HG03354 (cell line): Measurements from ENCODE around the gene CCDC187.
"Not testable (repeated sequence)": the region's sequence is repeated elsewhere in the genome, so short reads cannot be mapped to it uniquely, and the experiment has no call there.

ENCODE experiments used
- ATAC-seq: cut with Tn5 transposase; IDR thresholded peaks from one replicate; pipeline ENCODE4 v1.9.1; 2021; ENCODE audit warnings: mild to moderate bottlenecking; ENCODE audit not compliant: unreplicated experiment, poor library complexity, severe bottlenecking

Gene CCDC187

DNA sequence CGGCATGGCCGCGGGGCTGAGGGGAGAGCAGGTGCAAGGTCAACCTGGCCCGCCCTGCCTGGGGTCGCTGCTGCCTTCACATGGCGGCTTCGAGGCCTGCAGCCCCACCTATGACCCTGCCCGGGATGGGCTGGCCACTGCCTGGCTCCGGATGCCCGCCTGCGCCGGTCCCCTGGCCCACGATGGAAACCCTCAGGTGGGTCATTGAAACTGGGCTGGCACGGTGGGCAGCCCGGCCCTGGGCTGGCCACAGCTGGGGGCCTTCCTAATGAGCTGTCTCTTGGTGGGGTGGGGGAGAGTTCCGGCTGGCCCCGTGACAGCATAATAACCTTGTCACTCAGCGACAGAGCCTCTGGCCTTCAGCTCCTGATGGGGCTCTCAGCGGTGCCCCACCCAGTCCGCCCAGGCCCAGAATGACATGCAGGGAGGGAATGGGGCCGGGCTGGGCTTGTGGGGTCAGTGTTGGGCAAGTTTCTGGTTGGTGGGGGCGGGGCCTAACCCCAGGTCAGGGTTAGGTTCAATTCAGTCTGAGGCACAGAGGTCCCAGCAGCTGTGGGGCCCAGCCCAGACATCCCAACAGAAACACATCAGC, at the start of gene CCDC187:
TSS of gene CCDC187 (minus strand) at position 270 of the 592 bp plus-strand sequence. CDS start at position 6, 264 bp downstream.
- ATAC-seq = no peak

GRCh38 chr9:136353088-136353487, 49.2 kb upstream of the CCDC187 start:
- ATAC-seq = no peak

- no peak for ATAC-seq
Measured at GRCh38 chr9:136352682-136353081, 48.8 kb upstream of the CCDC187 start.

- ATAC-seq = not testable (repeated sequence)
Measured at GRCh38 chr9:136351868-136352267, 48.0 kb upstream of the CCDC187 start.

GRCh38 chr9:136351252-136351800, 47.4 kb upstream of the CCDC187 start:
- ATAC-seq = no peak

GRCh38 chr9:136349546-136349945, 45.7 kb upstream of the CCDC187 start:
- no peak for ATAC-seq

DNA sequence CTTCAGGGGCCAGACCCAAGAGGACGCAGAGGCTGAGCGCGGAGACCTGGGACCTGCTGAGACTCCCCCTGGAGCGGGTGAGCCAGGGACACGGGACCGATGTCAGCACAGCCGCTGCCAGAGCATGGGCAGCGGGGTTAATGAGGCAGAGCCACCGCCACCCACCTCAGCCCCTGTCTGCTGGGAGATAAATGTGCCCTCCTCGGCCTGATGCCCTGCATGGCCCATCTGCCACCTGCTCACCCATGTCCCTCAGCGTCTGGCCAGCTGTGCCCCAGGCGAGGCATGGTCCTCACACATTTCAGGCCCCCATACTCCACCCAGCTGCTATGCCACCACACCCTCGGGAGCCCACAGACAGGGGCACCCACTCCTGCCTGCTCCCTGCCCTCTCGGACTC, 44.8 kb upstream of the CCDC187 start:
- no peak for ATAC-seq

- ATAC-seq = no peak
Measured at GRCh38 chr9:136347472-136348256, 43.8 kb upstream of the CCDC187 start.

DNA sequence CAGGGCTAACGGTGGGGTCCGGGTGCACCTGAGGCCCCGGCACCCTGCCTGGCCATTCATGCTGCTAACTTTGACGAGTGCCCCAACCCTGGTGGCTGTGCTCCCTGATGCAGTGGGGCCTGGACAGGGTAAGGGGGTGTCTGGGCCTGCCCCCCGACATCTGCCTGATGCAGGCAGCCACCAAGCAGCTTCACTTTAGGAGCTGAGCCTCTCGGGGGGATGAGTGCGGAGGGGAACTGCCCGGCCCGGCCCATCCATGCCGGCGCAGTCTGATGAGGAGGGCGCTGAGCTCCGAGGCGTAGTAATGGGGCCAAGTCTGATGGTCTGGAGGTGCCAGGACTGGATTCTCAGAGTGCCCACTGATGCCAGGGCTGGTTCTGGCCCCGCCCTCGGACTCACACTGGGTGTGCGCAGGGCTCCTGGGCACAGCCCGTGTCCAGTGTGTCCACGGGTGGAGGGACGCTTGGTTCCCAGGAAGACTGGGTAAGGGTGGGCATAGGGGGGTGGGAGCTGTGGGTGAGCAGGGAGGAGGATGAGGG, 43.1 kb upstream of the CCDC187 start:
- no peak for ATAC-seq

- ATAC-seq = no peak
Measured at GRCh38 chr9:136346157-136346481, 42.2 kb upstream of the CCDC187 start.

DNA sequence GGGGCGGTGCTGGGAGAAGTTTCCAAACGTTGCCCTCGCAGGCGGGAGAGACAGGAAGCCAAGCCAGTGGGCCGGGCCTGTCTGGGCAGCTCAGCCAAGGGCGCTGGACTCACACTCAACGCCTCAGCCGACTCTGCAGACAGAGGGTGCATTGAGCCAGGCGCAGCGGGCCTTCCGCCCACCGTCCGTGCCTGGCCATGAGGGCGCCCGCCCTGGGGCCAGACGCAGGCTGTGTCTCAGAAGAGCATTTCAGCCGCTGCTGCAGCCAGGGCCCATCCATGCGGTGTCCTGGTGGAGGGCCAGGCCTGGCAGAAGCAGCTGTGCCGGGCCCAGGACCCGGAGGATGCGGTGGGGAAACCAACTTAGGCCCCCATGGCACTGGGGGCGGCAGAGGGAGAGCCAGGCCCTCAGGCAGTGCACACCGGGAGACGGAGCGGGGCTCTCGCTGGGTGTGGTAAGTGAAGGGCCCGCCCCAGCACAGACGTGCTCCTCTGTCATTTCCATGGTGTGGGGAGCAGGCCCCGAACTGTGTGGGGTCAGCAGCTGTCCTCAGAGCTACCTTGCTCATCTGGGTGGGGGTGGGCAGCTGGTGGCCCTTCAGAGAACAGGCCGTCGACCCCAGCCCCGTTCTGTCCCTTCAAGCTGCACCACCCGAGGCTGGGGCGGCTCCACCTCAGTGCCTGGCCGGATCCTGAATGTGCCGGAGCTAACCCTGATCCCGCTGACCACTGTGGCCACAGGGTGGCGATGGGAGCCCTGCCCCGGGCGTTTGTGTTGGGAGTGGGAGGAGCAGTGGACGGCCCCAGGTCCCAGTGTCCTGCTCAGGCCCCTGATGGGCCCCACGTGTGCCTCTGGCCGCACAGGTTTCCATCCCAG, 41.6 kb upstream of the CCDC187 start:
- ATAC-seq = no peak

GRCh38 chr9:136344544-136345280, 40.8 kb upstream of the CCDC187 start:
- ATAC-seq = no peak

- no peak for ATAC-seq
Measured at GRCh38 chr9:136343884-136344269, 40.0 kb upstream of the CCDC187 start.

DNA sequence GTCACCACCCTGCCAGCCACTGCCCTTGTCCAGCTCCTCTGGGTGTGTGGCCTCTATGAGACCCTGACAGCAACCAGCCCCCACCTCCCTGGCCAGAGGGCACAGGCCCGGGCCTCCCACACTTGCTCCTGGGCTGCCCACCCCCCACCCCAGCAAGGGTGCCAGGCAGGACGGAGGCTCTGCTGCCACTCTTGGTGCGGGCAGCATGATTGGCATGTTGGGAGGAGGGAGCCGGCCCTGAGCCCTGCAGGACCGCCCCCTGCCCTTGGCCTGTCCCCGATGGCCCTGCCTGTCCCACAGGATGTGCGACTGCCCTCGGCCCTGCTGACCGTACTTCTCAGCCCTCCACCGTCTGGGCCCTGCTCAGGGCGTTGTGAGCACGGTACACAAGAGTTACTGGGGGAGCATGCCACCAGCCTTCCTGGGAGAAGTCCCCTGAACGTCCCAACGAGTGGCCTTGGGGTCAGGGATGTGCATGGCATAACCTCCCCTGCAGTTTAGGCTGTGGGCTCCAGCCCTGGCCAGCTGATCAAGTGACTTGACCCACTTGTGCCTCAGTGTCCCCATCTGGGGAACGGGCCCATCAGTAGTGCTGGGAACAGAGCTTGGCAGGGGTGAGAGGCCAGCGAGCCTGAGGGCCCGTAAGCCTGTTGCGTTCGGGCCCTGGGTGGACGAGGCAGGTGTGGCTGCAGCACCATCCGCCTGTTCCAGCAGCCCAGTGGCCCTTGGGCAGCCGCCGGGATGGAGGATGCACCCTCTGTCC, 39.4 kb upstream of the CCDC187 start:
- no peak for ATAC-seq

- ATAC-seq = no peak
Measured at GRCh38 chr9:136342181-136343120, 38.6 kb upstream of the CCDC187 start.

- ATAC-seq = no peak
Measured at GRCh38 chr9:136341769-136342168, 37.9 kb upstream of the CCDC187 start.

GRCh38 chr9:136341042-136341655, 37.3 kb upstream of the CCDC187 start:
- ATAC-seq = no peak
